Naive thymus-derived CD4-positive, alpha-beta T cell (primary cell): ENCODE measurements around the gene RIMKLA. TPM values are rescaled to one million over a fixed set of nuclear protein-coding genes. Genes with fewer than 3 reads are reported as not detected.

ENCODE experiments used
- ATAC-seq: fragments of 150-1000 bp; cut with Tn5 transposase; 2 replicates; pipeline ENCODE4 v1.10.0; 2021; ENCODE audit warnings: mild to moderate bottlenecking, moderate library complexity
- CTCF ChIA-PET: fragments of 350-600 bp; sonication (Branson Sonifier 250); formaldehyde crosslinking; loops from one replicate; lab custom pipeline; 2021; ENCODE audit warnings: antibody characterized with exemption; lab: Charles Lee
- POLR2A ChIA-PET: fragments of 350-600 bp; sonication (Branson Sonifier 250); formaldehyde crosslinking; loops from one replicate; lab custom pipeline; 2021; ENCODE audit warnings: antibody characterized with exemption, inconsistent platforms; lab: Charles Lee
- DNase-seq, 9 donors: peaks; one replicate each; pipeline versions ENCODE4 v3.0.0 to v3.0.0-alpha.2; 2020 to 2022; ENCODE audit warnings: mixed read lengths in 1 of 9
- H3K27ac ChIP-seq: one replicate; pipeline ENCODE4 v1.7.0; 2013; ENCODE audit warnings: mild to moderate bottlenecking, low read depth, low read length, moderate library complexity
- H3K27me3 ChIP-seq, 2 donors: one replicate each; pipeline ENCODE4 v1.7.0; 2013; ENCODE audit warnings: low read length in 2 of 2, mild to moderate bottlenecking in 2 of 2, moderate library complexity in 2 of 2; ENCODE audit not compliant: control insufficient read depth in 2 of 2, insufficient read depth in 2 of 2
- H3K36me3 ChIP-seq, 3 experiments: 1 replicate in 2 of 3; 2 replicates in 1 of 3; pipeline ENCODE4 v1.7.0; 2013; ENCODE audit warnings: low read length in 3 of 3, mild to moderate bottlenecking in 3 of 3, moderate library complexity in 1 of 3; ENCODE audit not compliant: insufficient read depth in 3 of 3, control insufficient read depth in 2 of 3
- H3K4me1 ChIP-seq, 2 donors: one replicate each; pipeline ENCODE4 v1.7.0; 2013; ENCODE audit warnings: low read length in 2 of 2, mild to moderate bottlenecking in 2 of 2, moderate library complexity in 1 of 2; ENCODE audit not compliant: control insufficient read depth in 2 of 2, insufficient read depth in 2 of 2
- H3K4me3 ChIP-seq: 2 replicates; pipeline ENCODE4 v1.7.0; 2013; ENCODE audit warnings: mild to moderate bottlenecking, low read length
- H3K9me3 ChIP-seq, 3 experiments: 1 replicate in 2 of 3; 2 replicates in 1 of 3; pipeline ENCODE4 v1.7.0; 2013; ENCODE audit warnings: low read length in 3 of 3; ENCODE audit not compliant: control insufficient read depth in 2 of 3
- H3K27ac Mint-ChIP-seq, 9 donors: one replicate each; pipeline ENCODE4 v1.8.0; 2020 to 2022; ENCODE audit warnings: mixed read lengths in 9 of 9, mild to moderate bottlenecking in 8 of 9, moderate library complexity in 5 of 9, inconsistent platforms in 2 of 9
- H3K27me3 Mint-ChIP-seq, 5 donors: one replicate each; pipeline ENCODE4 v1.8.0; 2021 to 2022; ENCODE audit warnings: mixed read lengths in 5 of 5, mild to moderate bottlenecking in 1 of 5
- H3K36me3 Mint-ChIP-seq, 5 donors: one replicate each; pipeline ENCODE4 v1.8.0; 2020 to 2022; ENCODE audit warnings: mixed read lengths in 5 of 5, mild to moderate bottlenecking in 3 of 5, inconsistent platforms in 1 of 5
- H3K4me1 Mint-ChIP-seq, 7 donors: one replicate each; pipeline ENCODE4 v1.8.0; 2020 to 2022; ENCODE audit warnings: mixed read lengths in 7 of 7, mild to moderate bottlenecking in 3 of 7, inconsistent platforms in 1 of 7
- H3K4me3 Mint-ChIP-seq, 10 donors: one replicate each; pipeline ENCODE4 v1.8.0; 2020 to 2022; ENCODE audit warnings: mild to moderate bottlenecking in 10 of 10, mixed read lengths in 10 of 10, moderate library complexity in 6 of 10, inconsistent platforms in 2 of 10
- H3K9me3 Mint-ChIP-seq, 11 donors: one replicate each; pipeline ENCODE4 v1.8.0; 2020 to 2022; ENCODE audit warnings: mixed read lengths in 11 of 11, mild to moderate bottlenecking in 4 of 11, inconsistent platforms in 1 of 11, moderate library complexity in 1 of 11
- intact Hi-C, 2 donors: fragments of 100-400 bp; cut with micrococcal nuclease; formaldehyde crosslinking; loops; one replicate each; pipeline ENCODE4 v1.15.1; 2023
- polyA plus RNA-seq, 2 donors: library from polyadenylated mRNA; unstranded; fragments of 300-500 nt; fragmentation: Illumina TruSeq; gene quantifications; one replicate each; pipeline ENCODE4 v1.2.3, GENCODE V29; 2021
- total RNA-seq, 6 experiments: library from RNA in 5 of 6; stranded (reverse) in 5 of 6; gene quantifications; 1 replicate in 5 of 6; 2 replicates in 1 of 6; pipeline ENCODE4 v1.2.3 and lab custom pipeline; 2021 to 2026

Gene RIMKLA
- total RNA-seq: 1 to 10 TPM in 1 of 5 experiments, under 1 TPM in 3, not detected in 1; 0.03 to 3.1 (median 0.17) TPM
- polyA plus RNA-seq: not detected
- not detected for total RNA-seq (lab: John Stamatoyannopoulos, UW)

- peak; percentile 81 for ATAC-seq
- H3K4me3 Mint-ChIP-seq: peak within 1 kb of the TSS; percentile 77 to 85 (median 82)
- H3K27me3 Mint-ChIP-seq: peaks cover 23 to 50% (median 43%) of the 10 kb centered on the region in 5 donors
- no peaks in the 10 kb centered on the region for H3K9me3 Mint-ChIP-seq
- H3K4me1 ChIP-seq: no peaks in the 10 kb centered on the region
- no peaks in the 10 kb centered on the region for H3K36me3 ChIP-seq
- H3K36me3 Mint-ChIP-seq: no peaks in the 10 kb centered on the region
- H3K27ac Mint-ChIP-seq: peak within 1 kb of the TSS in 1 of 9 donors; percentile 22
- peaks cover 0 to 15% (median 7%) of the 10 kb centered on the region in 7 donors for H3K4me1 Mint-ChIP-seq
- H3K4me3 ChIP-seq: peak within 1 kb of the TSS; percentile 33
- CTCF ChIA-PET: interaction anchor here (0.7 kb wide), 1 partner anchor 15 kb away, joined by 3 read pairs; no protein-coding TSS in a partner anchor
- intact Hi-C loops: loop anchor here in 1 of 2 donors (2.0 to 5.0 kb wide), 2 partner anchors 46 to 77 kb away; partner anchors contain the start of genes FOXJ3, PPCS and ZMYND12
- no peak within 1 kb of the TSS for H3K27ac ChIP-seq
- H3K9me3 ChIP-seq: no peaks in the 10 kb centered on the region
- peak in 8 of 9 donors; percentile 8 to 70 (median 16) for DNase-seq
- POLR2A ChIA-PET: no interaction called here
- H3K27me3 ChIP-seq: peaks cover 0 to 14% of the 10 kb centered on the region in 2 donors
Measured at GRCh38 chr1:42380586-42381279, at the start of gene RIMKLA. Gene RIMKLA, plus strand, starts transcription at chr1:42380792. Its CDS starts 143 bp downstream, at chr1:42380935.

- POLR2A ChIA-PET: interaction anchor here (0.9 kb wide), 2 partner anchors 13 to 15 kb away, joined by 3 to 6 read pairs; no protein-coding TSS in a partner anchor
- CTCF ChIA-PET: interaction anchor here (1.0 kb wide), 2 partner anchors 10 to 71 kb away, joined by 4 read pairs; no protein-coding TSS in a partner anchor
- H3K27ac Mint-ChIP-seq: peak overlapping the region in 4 of 9 donors; percentile 1 to 90 (median 40)
Measured at GRCh38 chr1:42332877-42333276, 47.7 kb upstream of the RIMKLA start.

GRCh38 chr1:42333662-42334239 is 46.8 kb upstream of the RIMKLA start:
- Histone ChIP-seq H3K36me3 (peaks cover 0 to 8% (median 0%) of the 10 kb centered on the region in 3 experiments), H3K4me1 (peaks cover 16 to 19% of the 10 kb centered on the region in 2 donors), H3K4me3 (peak overlapping the region; percentile 94), H3K27me3 (no peaks in the 10 kb centered on the region), H3K27ac (peak overlapping the region; percentile 90), H3K9me3 (no peaks in the 10 kb centered on the region)
- Mint-ChIP-seq H3K36me3 (peaks cover 0 to 6% (median 0%) of the 10 kb centered on the region in 5 donors), H3K27me3 (peaks cover 0 to 3% (median 0%) of the 10 kb centered on the region in 5 donors), H3K4me3 (peak overlapping the region; percentile 84 to 96 (median 94)), H3K4me1 (peaks cover 42 to 77% (median 70%) of the 10 kb centered on the region in 7 donors), H3K27ac (peak overlapping the region; percentile 76 to 96 (median 90)), H3K9me3 (peaks cover 0 to 7% (median 0%) of the 10 kb centered on the region in 11 donors)
- CTCF ChIA-PET: interaction anchor here (0.9 to 1.2 kb wide), 2 partner anchors 8 to 18 kb away, joined by 3 to 4 read pairs; no protein-coding TSS in a partner anchor
- DNase-seq (no peak), ATAC-seq (no peak)
- POLR2A ChIA-PET: interaction anchor here (0.5 to 2.0 kb wide), 6 partner anchors 8 to 447 kb away, joined by 3 to 8 read pairs (median 6); partner anchors contain the start of gene PPCS
- intact Hi-C loops: loop anchor here (2.0 to 5.0 kb wide), 6 partner anchors 13 to 513 kb away; partner anchors contain the start of genes C1orf50 (in 1 of the 2), P3H1 (in 1 of the 2), RIMKLA (in 1 of the 2) and ZNF691 (in 1 of the 2)

More at GRCh38 chr1:42332877-42333276, 47.7 kb upstream of the RIMKLA start:
- no peaks in the 10 kb centered on the region for H3K9me3 ChIP-seq
- no peak overlapping the region for H3K27ac ChIP-seq
- H3K27me3 Mint-ChIP-seq: peaks cover 0 to under 1% (median 0%) of the 10 kb centered on the region in 5 donors
- no peak for DNase-seq
- peak overlapping the region in 8 of 10 donors; percentile 57 to 96 (median 93) for H3K4me3 Mint-ChIP-seq
- peaks cover 0 to 6% (median 0%) of the 10 kb centered on the region in 5 donors for H3K36me3 Mint-ChIP-seq
- peaks cover 16 to 19% of the 10 kb centered on the region in 2 donors for H3K4me1 ChIP-seq
- peaks cover 0 to 8% (median 0%) of the 10 kb centered on the region in 3 experiments for H3K36me3 ChIP-seq
- ATAC-seq: no peak
- peaks cover 0 to 7% (median 0%) of the 10 kb centered on the region in 11 donors for H3K9me3 Mint-ChIP-seq
- H3K4me1 Mint-ChIP-seq: peaks cover 40 to 84% (median 76%) of the 10 kb centered on the region in 7 donors
- H3K27me3 ChIP-seq: no peaks in the 10 kb centered on the region
- H3K4me3 ChIP-seq: no peak overlapping the region
- intact Hi-C loops: loop anchor here in 1 of 2 donors (5.0 kb wide), 1 partner anchor 156 kb away; no protein-coding TSS in a partner anchor

- Mint-ChIP-seq H3K4me1 (peaks cover 42 to 70% (median 64%) of the 10 kb centered on the region in 7 donors), H3K9me3 (peaks cover 0 to 7% (median 0%) of the 10 kb centered on the region in 11 donors), H3K27ac (peak overlapping the region; percentile 76 to 96 (median 91)), H3K27me3 (peaks cover 0 to 3% (median 0%) of the 10 kb centered on the region in 5 donors), H3K36me3 (peaks cover 0 to 6% (median 0%) of the 10 kb centered on the region in 5 donors), H3K4me3 (peak overlapping the region; percentile 84 to 96 (median 94))
- ATAC-seq (peak; percentile 65), DNase-seq (peak in 1 of 9 donors; percentile 16)
- ChIA-PET CTCF (interaction anchor here (0.9 to 1.2 kb wide), 2 partner anchors 9 to 18 kb away, joined by 3 to 4 read pairs; no protein-coding TSS in a partner anchor), POLR2A (interaction anchor here (0.5 to 2.0 kb wide), 6 partner anchors 9 to 448 kb away, joined by 3 to 8 read pairs (median 6); partner anchors contain the start of gene PPCS)
- H3K4me3 ChIP-seq: peak overlapping the region; percentile 94
- intact Hi-C loops: loop anchor here (1.0 to 5.0 kb wide), 20 partner anchors 14 to 838 kb away; partner anchors contain the start of genes C1orf50 (in 2 of the 2), P3H1 (in 2 of the 2), PPCS (in 2 of the 2) and PPIH (in 2 of the 2)
- H3K36me3 ChIP-seq: peaks cover 0 to 8% (median 0%) of the 10 kb centered on the region in 3 experiments
- H3K9me3 ChIP-seq: no peaks in the 10 kb centered on the region
- H3K27ac ChIP-seq: peak overlapping the region; percentile 90
- H3K4me1 ChIP-seq: peaks cover 16 to 19% of the 10 kb centered on the region in 2 donors
- no peaks in the 10 kb centered on the region for H3K27me3 ChIP-seq
Measured at GRCh38 chr1:42334240-42335049, 46.1 kb upstream of the RIMKLA start.

GRCh38 chr1:42335050-42335808 is 45.4 kb upstream of the RIMKLA start, which contains the start of gene FOXJ3:
Gene FOXJ3, minus strand, starts transcription at chr1:42335235. Its CDS starts 24,142 bp downstream, at chr1:42311093.
- peaks cover 42 to 65% (median 56%) of the 10 kb centered on the region in 7 donors for H3K4me1 Mint-ChIP-seq
- H3K27me3 Mint-ChIP-seq: peaks cover 0 to 3% (median 0%) of the 10 kb centered on the region in 5 donors
- POLR2A ChIA-PET: interaction anchor here (1.4 to 2.0 kb wide), 4 partner anchors 10 to 122 kb away, joined by 4 to 8 read pairs (median 7); partner anchors contain the start of gene PPCS

More at GRCh38 chr1:42335050-42335808, 45.4 kb upstream of the RIMKLA start, which contains the start of gene FOXJ3:
- intact Hi-C loops: loop anchor here (1.0 to 5.0 kb wide), 19 partner anchors 14 to 837 kb away; partner anchors contain the start of genes C1orf50 (in 2 of the 2), P3H1 (in 2 of the 2), PPCS (in 2 of the 2) and PPIH (in 2 of the 2)
- peak within 1 kb of the TSS; percentile 94 for H3K4me3 ChIP-seq
- no peaks in the 10 kb centered on the region for H3K9me3 ChIP-seq
- peaks cover 0 to 8% (median 0%) of the 10 kb centered on the region in 3 experiments for H3K36me3 ChIP-seq
- H3K4me3 Mint-ChIP-seq: peak within 1 kb of the TSS; percentile 84 to 96 (median 94)
- no peaks in the 10 kb centered on the region for H3K27me3 ChIP-seq
- CTCF ChIA-PET: no interaction called here
- DNase-seq (peak; percentile 83 to 93 (median 91)), ATAC-seq (peak; percentile 96)
- peaks cover 0 to 7% (median 0%) of the 10 kb centered on the region in 11 donors for H3K9me3 Mint-ChIP-seq
- H3K36me3 Mint-ChIP-seq: peaks cover 0 to 6% (median 0%) of the 10 kb centered on the region in 5 donors
- H3K27ac Mint-ChIP-seq: peak within 1 kb of the TSS; percentile 83 to 97 (median 92)
- H3K27ac ChIP-seq: peak within 1 kb of the TSS; percentile 90
- peaks cover 16 to 19% of the 10 kb centered on the region in 2 donors for H3K4me1 ChIP-seq
